GM23338 (cell line): ENCODE data around the gene MTERF4.

Experiments used
- CREB1 ChIP-seq: fragments of 250-450 bp; sonication (Bioruptor Pico); IDR thresholded peaks from 2 replicates; pipeline ENCODE4 v1.5.0; 2020; ENCODE audit warnings: low read depth, mild to moderate bottlenecking, moderate library complexity
- CTCF ChIP-seq, 2 experiments: fragments of 200-600 bp in 1 of 2; sonication (generic) in 1 of 2; conservative IDR thresholded peaks; 2 replicates each; pipeline versions ENCODE4 v1.5.1 to v1.6.1; 2016 to 2017; ENCODE audit warnings: antibody characterized with exemption in 2 of 2, low read depth in 2 of 2, mild to moderate bottlenecking in 2 of 2, moderate library complexity in 1 of 2
- EZH2 ChIP-seq: fragments of 200-600 bp; sonication (generic); IDR thresholded peaks from one replicate; pipeline ENCODE4 v1.8.0; 2017; ENCODE audit warnings: antibody characterized with exemption, mild to moderate bottlenecking, low read depth; ENCODE audit not compliant: unreplicated experiment
- EZH2phosphoT487 ChIP-seq: fragments of 200-600 bp; sonication (generic); IDR thresholded peaks from one replicate; pipeline ENCODE4 v1.8.1; 2018; ENCODE audit warnings: antibody characterized with exemption; ENCODE audit not compliant: unreplicated experiment
- JUNB ChIP-seq: IDR thresholded peaks from one replicate; pipeline ENCODE4 v1.6.1; 2016; ENCODE audit warnings: antibody characterized with exemption; ENCODE audit not compliant: unreplicated experiment
- POLR2AphosphoS5 ChIP-seq: IDR thresholded peaks from 2 replicates; pipeline ENCODE4 v1.6.1; 2016; ENCODE audit warnings: antibody characterized with exemption, low read depth
- ZNF462 ChIP-seq: fragments of 250-450 bp; sonication (Bioruptor Pico); IDR thresholded peaks from 2 replicates; pipeline ENCODE4 v1.5.0; 2020; ENCODE audit warnings: mild to moderate bottlenecking, moderate library complexity

DNA sequence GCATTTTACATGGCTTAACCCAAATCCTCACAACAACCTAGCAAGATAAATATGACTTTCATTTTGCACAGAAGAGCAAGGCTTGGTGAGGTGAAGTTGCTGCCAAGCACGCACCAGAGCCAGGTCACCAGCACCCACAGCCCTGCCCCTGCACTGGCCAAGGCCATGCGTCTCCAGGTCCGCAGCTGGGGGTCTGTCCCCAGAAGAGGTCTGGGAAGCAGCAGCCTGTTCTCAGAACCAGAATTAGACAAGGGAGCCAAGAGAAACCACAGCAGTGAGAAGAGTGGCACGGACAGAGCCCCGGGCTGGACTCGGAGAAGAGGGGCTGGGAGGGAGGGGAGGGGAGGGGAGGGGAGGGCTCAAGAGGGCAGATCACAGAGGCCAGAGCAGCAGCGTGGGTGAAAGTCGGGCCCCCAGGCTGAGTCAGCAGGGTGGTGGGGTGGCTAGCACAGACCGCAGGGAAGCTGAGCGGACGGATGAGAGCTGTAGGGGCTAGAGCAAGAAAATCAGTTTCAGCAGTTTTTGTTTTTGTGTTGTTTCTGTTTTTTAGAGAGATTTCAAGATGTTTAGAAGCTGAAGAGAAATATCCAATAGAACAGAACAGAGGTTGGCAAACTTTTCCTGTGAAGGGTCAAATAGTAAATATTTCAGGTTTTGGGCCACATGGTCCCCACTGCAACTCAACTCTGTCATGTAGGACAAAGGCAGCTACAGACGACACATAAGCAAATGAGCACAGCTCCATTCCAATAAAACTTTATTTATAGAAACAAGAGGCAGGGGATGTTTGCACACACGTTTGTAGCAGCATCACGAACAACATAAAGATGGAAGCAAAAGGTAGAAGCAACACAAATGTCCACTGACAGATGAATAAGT lies 7.4 kb upstream of the MTERF4 start:
- TF ChIP-seq CTCF (conservative IDR thresholded peaks at IDR 0.05; ENCODE audit: low read depth in 2 of 2) (no peak), POLR2AphosphoS5 (no peak), EZH2phosphoT487 (no peak), CREB1 (CRISPR knock-in tag) (no peak), JUNB (no peak), ZNF462 (CRISPR knock-in tag) (no peak), EZH2 (no peak)
